HG03432 (cell line): ENCODE measurements around the gene ZMYM4.

Experiments
- ATAC-seq: cut with Tn5 transposase; IDR thresholded peaks from one replicate; pipeline ENCODE4 v1.9.1; 2021; ENCODE audit warnings: mild to moderate bottlenecking, moderate library complexity; ENCODE audit not compliant: unreplicated experiment

The ZMYM4 gene

GRCh38 chr1:35274197-35274596, 5.7 kb downstream of the ZMYM4 start:
- ATAC-seq = no peak

- ATAC-seq = no peak
These were observed 10.5 kb downstream of the ZMYM4 start for GRCh38 chr1:35278886-35279554.

DNA sequence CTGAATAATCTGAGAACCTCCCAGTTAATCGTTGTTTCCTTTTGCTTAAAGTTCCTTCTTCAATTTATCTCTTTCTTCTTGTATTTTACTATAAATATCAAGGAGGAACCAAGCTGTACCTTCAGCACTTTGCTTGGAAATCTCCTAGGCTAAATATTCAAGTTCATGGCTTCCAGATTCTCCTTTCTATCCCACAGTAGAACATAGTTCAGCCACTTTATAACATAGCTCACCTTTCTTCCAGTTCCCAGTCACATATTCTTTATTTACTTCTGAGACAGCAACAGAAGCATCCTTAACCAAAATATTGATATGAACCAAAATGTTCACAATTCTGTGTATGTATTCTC, 11.0 kb downstream of the ZMYM4 start:
- no peak for ATAC-seq

- no peak for ATAC-seq
These were observed 11.5 kb downstream of the ZMYM4 start for GRCh38 chr1:35280006-35280405.

DNA sequence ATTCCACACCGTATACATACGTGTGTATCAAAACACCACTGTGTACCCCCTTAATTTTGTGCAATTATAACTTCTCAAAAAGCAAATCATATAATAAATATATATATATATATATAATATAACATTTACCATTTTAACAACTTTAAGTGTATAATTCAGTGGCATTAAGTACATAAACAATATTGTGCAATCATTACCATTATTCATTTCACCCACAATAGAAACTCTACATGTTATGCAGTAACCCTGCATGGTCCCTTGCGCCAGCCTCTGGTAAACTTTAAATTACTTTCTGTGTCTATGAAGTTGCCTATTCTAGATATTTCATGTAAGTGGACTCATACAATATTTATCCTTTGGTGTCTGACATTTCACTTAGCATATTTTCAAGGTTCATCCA, 13.1 kb downstream of the ZMYM4 start:
- ATAC-seq = no peak

- no peak for ATAC-seq
These were observed 13.7 kb downstream of the ZMYM4 start for GRCh38 chr1:35282172-35282571.

GRCh38 chr1:35284852-35285251, 16.3 kb downstream of the ZMYM4 start:
- ATAC-seq = no peak

DNA sequence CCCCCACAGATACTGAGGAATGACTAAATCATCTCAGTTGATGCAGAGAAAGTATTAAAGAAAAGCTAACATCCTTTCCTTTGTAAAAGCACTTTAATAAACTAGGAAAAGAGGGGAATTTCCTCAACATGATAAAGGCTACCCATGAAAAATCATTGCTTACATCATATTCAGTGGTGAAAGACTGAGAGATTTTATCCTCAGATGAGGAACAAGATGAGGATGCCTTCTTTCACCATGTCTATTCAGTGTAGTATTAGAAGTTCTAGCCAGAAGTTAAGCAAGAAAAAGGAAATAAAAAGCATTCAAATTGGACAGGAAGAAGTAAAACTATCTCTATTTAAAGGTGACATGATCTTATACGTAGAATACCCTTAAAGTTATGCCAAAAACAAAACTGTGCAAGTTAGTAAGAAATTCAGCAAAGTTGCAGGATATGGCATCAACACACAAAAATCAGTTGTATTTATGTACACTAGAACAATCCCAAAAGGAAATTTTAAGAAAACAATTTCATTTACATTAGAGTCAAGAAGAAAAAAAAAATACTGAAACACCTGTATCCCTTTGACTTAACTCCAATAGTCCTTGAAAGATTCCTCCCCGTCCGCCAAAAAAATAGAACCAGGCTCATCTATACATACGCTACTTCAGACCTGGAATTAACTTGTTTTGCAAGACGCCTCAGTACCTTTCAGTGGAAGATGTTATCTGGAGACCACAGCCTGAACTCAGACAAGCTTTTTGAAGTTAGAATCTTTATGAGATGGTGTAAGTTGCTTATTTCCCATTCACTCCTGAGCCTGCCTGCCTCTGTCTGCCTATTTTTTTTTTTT, 17.5 kb downstream of the ZMYM4 start:
- no peak for ATAC-seq

GRCh38 chr1:35287807-35288640, 19.5 kb downstream of the ZMYM4 start:
- ATAC-seq = no peak

DNA sequence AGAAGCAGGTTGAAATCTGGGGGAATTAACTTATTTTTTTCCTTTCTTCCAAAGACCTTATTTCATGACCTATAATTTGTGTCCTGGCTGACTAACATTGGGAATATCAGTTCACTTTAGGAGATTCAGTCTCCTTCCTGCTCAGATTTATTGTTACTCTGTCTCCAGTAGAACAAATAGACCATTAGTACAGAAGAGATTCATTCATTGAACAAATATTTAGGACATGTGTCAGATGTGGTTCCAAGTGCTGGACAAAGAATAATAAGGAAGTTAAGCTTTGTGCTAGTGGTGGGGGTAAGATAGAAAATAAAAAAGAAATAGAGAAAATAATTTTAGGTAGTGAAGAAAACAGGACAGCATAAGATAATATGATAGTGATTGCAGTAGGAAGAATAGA, 20.3 kb downstream of the ZMYM4 start:
- ATAC-seq = no peak

DNA sequence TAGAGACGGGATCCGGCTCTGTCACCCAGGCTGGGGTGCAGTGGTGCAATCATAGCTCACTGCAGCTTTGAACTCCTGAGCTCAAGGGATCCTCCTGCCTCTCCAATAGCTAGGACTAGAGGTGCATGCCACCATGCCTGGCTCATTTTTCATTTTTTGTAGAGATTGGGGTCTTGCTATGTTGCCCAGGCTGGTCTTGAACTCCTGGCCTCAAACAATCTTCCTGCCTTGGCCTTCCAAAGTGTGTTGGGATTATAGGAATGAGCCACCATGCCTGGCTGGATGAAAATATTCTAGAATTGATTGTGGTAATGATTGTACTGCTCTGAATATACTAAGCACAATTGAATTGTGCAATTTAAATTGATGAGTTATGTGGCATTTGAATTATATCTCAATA, 21.9 kb downstream of the ZMYM4 start:
- ATAC-seq = no peak

DNA sequence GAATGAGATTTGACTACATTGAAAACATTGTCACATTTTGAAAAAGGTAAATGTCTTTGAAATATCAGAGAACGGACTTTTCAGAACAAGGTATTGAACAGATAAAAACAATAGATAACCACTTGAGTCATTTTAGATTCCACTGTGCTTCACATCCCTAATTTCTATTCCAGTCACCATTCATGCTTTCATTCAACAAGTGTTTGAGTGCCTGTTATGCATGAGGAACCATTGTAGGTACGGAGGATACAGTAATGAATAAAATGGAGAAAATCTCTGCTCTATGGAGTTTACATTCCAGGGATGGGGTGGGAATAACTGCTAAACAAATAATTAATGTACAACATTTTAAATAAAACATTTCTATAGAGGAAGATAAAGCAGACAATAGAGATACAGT, 26.3 kb downstream of the ZMYM4 start:
- ATAC-seq = no peak

GRCh38 chr1:35297886-35298285, 29.4 kb downstream of the ZMYM4 start:
- ATAC-seq = no peak

GRCh38 chr1:35298464-35298863, 30.0 kb downstream of the ZMYM4 start:
- peak; percentile 70 for ATAC-seq

GRCh38 chr1:35300376-35300775, 31.9 kb downstream of the ZMYM4 start:
- ATAC-seq = no peak

GRCh38 chr1:35301674-35302392, 33.3 kb downstream of the ZMYM4 start:
- ATAC-seq = no peak

- no peak for ATAC-seq
These were observed 36.9 kb downstream of the ZMYM4 start for GRCh38 chr1:35305383-35305782.

GRCh38 chr1:35315649-35316048, 47.1 kb downstream of the ZMYM4 start:
- no peak for ATAC-seq

DNA sequence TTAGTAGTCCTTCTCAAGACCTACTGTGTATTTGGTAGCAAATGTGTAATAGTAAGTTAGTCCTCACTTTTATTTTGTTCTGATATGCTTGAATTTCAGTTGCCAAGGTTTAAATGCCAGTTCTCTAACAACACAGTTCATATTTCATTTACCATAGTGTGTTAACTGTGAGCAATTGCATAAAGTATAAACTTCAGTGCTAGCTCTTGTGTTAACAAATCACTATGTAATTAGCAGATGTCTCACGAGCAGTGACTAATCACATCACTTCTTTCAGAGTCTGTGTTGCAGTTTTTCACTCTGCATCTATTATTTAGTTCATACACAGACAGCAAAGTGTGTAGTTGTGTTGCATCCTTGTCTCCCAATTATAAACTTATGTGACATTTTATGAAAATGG, 47.8 kb downstream of the ZMYM4 start:
- ATAC-seq = no peak

DNA sequence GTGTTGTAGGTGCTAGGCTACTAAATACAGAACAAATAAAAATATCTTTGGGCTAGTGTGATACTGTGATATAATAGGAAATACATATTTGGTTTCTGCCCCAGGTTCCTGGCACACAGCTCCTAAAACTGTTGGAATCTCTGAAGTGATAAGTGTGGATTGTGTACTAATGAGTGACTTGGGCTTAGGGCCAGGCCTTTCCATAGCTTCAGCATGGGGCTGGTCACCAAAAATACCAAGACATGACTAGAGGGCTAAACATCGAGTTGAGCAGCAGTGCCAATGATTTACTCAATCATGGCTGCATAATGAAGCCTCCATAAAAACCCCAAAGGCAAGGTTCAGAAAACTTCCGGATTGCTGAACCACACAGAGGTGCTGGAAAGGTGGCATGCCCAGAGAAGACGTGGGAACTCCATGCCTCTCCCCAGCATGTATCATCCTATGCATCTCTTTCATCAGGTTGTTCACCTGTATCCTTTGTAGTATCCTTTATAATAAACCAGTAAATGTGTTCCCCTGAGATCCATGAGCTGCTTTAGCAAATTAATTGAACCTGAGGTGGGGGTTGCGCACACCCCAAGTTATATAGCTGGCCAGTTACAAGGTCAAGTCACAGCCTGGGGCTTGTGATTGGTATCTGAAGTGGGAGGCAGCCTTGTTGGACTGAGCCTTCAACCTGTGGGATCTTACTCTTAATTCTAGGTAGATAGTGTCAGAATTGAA, 51.6 kb downstream of the ZMYM4 start:
- ATAC-seq = no peak
